COLO668 (cell line): ENCODE data around the gene MALSU1.
"Not testable (repeated sequence)": the region's sequence is repeated elsewhere in the genome, so short reads cannot be mapped to it uniquely, and the experiment has no call there.

Experiments used
- DNase-seq: peaks from one replicate; lab custom pipeline; 2025; ENCODE audit not compliant: unreplicated experiment; lab: John Stamatoyannopoulos, UW

Gene MALSU1

DNA sequence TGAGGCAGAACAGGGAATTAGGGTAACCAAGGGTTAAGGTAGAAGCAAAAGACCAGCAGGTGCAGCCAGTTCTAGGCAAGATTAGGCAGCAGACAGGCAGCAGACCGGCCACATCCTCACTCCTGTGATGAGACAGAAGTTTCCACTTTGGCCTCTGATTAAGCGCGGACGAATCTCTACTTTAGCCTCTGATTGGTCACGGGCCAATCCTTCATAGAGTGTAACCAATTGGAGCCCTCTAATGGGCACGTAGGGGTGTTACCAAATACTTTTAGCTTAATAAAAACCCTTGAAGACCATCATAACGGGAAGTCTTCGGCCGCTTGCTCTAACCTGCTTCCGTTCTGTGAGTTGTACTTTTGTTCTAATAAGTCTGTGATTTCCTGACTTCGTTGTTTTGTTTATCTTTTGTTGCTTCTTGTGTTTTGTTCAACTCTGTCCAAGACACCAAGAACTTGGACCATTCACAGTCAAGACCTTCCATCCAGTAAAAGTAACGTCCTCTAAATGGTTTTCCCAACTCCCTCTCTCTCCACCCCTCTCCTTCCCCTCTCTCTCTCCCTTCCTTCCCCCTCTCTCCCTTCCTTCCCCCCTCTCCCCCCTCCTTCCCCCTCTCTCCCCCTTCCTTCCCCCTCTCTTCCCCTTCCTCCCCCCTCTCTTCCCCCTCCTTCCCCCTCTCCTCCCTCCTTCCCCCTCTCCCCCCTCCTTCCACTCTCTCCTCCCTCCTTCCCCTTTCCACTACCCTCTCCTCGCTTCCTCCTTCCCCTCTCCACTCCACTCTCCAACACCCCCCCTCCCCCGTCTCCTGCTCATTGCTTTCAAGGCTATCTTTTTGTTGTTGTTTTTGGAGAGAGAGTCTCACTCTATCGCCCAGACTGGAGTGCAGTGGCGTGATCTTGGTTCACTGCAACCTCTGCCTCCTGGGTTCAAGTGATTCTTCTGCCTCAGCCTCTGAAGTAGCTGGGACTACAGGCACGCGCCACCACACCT is 13.2 kb upstream of the MALSU1 start:
- no peak for DNase-seq

DNA sequence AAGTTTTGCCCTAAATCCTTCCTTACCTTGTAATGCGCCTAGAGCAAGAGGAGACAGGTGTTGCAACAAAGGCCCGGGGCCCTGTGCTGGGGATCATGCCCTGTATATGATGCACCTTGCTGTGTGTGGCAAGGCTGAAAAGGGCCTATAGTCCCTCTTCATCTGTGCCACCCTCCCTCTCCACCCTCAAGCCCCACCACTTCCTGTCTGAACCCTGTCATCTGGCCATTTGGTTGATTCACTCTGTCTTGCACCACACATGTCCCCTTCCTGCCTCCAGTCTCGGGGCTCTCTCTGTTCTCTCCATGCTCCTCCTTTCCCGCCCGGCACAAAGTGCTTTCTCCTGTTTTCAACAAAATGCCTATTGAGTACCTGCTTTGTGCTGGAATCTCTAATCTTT is 11.5 kb upstream of the MALSU1 start:
- DNase-seq: no peak

DNA sequence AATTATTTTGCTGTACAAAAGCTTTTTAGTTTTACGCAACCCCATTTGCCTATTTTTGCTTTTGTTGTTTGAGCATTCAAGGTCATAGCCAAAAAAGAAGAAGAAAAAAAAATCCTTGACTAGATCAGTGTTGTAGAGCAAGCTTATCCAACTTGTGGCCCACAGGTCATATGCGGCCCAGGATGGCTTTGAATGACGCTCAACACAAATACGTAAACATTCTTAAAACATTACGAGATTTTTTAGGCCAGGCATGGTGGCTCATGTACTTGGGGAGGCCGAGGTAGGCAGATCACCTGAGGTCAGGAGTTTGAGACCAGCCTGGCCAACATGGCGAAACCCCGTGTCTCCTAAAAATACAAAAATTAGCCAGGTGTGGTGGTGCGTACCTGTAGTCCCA is 8.1 kb upstream of the MALSU1 start:
- no peak for DNase-seq

DNA sequence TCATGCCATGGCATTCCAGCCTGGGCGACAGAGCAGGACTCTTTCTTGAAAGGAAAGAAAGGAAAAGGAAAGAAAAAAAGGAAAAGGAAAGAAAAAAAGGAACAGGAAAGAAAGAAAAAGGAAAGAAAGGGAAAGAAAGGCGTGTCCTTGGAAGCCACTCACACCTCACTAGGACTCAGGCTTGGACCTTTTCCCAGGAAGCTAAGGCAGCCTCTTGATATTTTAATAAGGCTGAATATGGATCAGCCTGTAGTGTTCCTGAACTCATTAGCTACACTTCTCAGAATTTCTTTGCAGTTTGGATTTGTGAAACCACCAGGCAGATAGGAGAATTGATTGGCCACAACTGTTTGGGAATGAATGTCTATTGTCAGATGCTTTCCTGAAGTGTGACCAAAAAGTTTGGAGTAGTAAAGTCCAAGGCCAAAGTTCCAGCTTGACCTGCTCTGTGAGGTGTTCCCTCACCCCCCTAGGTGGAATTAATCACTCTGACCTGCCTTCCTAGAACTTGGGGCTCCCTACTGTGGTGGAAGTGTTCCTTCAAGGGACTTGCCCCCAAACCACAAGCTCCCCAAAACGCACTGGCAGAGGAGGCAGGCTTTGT is 7.1 kb upstream of the MALSU1 start:
- DNase-seq: no peak

DNA sequence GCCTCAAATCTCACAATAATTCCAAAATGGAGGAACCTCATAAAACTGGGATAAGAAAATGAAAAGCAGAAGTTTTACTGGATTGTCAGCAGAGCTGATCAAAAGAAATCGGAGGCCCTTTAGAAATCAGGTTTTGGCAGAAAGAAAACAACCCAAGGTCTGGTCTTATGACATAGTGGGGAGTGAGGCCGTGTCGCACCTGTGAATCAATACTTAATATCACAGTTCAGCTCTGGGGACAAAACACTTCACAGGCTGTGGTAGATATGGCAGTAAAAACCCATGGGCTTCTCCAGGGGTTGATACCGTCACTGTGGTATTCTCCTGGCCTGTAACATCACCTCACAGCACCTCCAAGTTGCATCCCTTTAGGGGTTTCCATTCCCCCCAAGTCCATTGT is 6.5 kb upstream of the MALSU1 start:
- DNase-seq: no peak

DNA sequence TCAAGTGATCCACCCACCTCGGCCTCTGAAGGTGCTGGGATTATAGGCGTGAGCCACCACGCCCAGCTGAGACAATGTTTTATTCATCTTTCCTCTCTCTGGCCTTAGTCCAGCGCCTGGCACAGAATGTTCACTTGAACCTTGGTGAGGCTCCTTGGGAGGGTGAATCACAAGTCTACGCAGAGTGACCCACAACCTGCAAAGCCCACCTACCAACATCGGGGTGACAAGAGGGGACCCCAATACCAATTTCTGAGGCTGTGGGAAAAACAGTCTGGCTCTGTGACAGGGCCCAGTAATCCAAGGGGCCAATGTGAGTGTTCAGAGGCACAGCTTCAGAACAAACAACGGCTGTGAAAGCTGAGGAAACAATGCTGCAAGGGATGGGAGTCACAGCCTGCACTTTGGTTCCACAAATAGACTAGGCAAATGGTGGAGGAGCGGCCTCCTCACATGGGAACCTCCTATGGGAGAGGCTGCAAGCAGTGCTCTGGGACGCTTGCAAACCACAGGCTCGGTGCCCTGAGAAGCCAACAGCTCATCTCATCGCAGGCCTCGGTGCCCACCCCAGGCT is 5.6 kb upstream of the MALSU1 start:
- no peak for DNase-seq

DNA sequence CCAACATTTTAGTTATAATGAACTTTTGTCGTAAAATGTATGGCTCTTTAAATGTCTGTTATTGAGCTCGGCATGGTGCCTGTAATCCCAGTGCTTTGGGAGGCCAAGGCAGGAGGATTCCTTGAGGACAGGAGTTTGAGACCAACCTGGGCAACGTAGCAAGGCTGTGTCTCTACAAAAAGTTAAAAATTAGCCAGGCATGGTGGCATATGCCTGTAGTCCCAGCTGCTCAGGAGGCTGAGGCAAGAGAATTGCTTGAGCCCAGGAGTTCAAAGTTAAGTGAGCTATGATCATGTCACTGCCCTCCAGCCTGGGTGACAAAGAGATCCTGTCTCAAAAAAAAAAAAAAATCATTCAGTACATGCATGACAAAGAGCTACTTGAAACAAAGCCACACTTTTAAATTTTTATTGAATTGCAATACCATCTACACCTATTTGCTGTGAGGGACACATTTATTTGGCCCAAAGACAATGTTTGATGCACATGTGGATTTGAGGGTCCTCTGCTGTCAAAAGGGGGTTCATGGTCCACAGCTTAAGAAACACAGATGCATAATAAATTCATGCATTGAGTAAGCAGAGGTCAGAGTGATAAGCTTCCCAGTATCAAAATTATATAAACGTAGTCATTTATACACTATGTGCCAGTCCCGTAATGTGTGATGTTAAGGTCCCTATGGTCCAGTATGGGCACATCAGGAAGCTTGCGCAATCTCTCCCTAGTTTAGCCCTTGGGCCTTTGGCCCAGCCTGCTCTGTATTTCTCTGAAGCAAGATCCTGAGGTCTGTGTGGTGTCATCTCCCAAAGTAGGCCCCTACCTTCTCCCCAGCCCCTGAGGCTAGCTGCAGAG is 4.4 kb upstream of the MALSU1 start:
- no peak for DNase-seq

DNA sequence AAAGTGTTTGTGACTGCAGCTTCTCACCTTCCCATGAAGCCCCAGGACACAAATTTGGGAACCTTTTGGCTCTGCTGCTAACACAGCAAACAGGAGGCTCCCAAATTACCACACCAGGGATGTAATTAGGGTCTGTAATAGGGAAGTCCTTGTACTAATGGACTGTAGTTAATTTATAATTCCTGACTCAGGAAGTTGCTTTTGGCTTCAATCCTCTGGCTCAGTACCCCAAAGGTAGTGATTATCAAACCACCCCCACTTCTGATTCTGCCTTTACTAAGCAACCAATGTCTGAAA is 3.8 kb upstream of the MALSU1 start:
- no peak for DNase-seq

DNA sequence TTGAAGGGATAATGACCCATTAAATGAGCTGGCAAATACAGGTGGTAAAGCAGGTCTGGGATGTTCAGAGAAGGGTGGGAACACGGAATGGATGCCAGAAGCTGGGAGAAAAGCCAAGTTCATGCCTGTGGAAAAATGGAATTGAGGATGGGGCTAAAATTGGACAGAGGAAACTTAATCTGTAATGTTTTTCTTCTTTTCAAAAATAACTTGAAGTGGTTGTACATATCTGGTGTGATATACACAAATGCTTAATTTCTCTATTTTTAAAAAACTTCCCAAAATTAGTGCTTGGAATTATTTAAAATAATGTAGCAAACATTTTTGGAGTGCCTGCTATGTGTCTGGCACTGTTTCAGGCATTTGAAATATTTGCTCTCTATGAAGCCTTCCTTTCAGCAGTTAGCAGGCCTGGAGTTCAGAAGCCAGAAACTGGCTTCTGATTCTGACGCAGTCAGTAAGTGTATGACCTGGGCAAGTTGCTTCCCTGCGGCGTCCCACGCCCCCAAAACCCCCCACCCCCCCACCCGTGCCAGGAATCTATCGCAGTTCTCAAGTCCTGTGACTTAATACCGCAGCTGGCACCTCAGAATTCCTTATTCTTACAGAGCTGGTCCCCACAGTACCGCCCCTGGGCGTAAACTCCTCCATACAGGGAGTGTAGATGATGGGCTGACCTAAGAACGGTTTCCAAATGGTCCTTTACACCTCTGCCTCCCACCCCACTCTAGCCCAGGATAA is 828 bp upstream of the MALSU1 start:
- DNase-seq: no peak

DNA sequence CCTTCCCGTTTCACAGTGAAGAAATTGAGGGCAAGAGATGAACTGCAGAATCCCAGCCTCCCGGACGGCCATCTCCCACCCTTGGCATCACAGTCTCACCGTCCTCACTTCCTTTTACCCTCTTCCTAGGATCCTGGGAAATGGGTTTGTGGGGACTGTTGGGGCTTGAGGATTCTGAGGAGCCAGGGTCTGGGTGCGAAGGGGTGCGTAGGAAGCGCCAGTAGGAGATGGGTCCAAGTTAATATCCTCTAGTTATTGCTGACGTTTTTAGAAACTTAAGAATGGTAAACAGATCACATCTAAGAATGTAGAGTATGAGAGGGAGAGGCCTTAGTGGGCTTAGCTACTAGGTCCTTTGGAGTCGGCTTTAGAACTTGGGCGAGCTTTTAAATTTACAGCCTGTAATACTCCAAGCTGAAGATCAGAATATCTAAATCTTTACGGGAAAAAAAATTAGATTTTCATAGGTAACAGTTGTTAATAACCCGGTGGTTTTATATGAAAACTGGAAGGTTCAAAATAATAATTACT is 696 bp downstream of the MALSU1 start:
- peak; percentile 59 for DNase-seq

DNA sequence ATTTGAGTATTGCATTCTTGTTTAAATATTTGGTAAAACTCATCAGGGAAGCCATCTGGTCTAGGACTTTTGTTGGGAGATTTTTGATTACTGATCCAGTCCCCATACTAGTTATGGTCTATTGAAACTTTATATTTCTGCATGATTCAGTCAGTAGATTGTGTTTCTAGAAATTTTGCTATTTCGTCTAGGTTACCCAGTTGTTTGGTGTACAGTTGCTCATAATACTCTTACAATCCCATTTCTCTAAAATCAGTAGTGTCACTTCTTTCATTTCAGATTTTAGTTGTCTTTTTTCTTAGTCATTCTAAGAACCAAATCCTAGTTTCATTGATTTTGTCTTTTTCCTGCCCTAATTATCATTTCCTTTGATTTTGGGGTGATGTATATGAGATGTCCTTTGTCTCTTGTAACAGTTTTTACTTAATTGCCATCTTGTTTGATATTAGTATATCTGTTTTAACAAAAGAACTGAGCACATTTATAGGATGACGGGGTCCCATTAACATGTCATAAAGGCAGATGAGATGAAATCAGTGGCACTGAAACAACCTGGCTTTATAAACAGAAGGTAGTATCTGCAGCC is 7.9 kb downstream of the MALSU1 start:
- no peak for DNase-seq

DNA sequence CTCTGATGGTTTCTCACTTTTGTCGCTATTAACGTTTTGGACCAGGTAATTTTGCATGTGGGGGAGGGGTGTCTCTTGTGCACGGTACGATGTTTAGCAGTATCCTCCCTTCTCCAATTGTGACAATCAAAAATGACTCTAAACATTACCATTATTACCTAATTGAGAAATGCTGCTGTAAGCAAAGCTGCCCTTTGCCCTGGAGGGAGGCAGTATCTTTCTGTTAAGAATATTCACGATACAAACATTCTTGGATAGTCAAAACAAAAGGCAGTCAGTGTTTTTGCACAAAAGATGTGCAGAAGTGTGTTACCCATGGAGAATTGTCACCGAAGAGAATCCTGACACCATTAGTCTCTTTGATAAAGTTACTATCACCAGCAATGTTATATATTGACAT is 9.6 kb downstream of the MALSU1 start:
- DNase-seq: no peak

DNA sequence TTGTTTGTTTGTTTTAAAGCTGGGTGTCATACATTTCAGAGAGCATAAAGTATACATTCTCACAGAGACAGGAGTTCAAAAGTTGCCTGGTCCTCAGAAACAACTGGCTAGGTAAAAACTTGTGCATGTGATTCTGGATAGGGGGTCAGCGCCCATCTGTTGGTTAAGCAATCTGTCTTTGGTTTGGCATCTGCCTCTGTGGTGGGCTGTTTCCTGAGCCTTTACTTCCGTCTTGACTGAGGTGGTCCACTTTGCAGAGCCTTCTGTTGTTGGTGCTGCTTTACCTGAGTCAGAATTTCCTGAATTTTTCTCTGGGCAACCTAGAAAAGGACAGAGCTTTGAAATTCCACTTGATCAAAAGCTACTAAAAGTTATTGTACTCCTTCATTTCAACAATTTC is 13.0 kb downstream of the MALSU1 start:
- not testable (repeated sequence) for DNase-seq

DNA sequence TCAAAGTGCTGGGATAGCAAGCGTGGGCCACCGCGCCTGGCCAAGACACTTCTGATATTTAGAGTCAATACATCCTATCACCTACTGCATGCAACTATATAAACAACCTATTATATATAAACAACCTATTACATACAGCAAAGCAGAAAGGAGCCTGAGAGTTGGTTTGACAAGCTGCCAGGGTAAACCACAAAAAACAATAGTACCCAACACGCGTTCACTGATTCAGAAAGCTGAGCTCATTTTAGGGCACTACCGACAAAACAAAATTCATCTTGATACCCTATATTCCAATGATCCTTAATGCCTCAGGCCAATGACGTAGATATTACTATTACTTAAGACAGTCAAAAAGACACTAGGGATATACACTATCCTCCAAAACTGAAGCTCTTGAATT is 16.2 kb downstream of the MALSU1 start:
- DNase-seq: no peak

DNA sequence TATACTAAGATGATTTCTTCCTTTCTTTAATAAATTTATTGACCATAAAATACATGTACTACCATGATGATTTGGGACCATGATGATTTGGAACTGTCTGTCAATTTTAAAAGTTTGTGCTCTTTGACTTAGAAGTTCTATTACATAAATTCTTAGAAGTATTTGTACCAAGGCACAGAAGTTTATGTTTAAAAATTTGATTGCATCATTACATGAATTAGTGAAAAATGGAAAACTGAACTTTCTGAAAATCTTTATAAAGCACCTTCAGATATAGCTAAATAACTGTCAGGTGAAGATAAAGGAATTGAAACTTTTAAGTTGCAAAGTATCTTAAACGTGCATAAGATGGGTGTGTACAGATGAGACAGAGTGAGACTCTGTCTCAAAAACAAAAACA is 32.0 kb downstream of the MALSU1 start:
- DNase-seq: no peak

DNA sequence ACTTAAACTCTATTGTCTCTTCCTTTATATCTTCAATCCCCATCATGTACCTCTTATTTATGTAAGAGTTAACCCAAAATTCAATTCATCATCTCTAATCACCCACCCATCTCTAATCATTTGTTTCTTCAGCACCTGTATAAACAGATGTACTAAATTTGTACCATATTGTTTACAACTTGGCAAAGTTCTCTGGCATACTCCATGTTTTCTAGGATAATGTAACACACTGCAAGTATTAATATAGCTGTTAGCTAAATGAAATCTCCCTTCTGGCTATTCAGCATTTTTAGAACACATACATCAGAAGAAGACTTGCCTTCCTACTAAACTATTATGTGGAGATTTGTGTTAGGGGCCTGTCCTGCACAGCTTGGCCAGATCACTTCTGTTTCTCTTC is 33.1 kb downstream of the MALSU1 start:
- no peak for DNase-seq

DNA sequence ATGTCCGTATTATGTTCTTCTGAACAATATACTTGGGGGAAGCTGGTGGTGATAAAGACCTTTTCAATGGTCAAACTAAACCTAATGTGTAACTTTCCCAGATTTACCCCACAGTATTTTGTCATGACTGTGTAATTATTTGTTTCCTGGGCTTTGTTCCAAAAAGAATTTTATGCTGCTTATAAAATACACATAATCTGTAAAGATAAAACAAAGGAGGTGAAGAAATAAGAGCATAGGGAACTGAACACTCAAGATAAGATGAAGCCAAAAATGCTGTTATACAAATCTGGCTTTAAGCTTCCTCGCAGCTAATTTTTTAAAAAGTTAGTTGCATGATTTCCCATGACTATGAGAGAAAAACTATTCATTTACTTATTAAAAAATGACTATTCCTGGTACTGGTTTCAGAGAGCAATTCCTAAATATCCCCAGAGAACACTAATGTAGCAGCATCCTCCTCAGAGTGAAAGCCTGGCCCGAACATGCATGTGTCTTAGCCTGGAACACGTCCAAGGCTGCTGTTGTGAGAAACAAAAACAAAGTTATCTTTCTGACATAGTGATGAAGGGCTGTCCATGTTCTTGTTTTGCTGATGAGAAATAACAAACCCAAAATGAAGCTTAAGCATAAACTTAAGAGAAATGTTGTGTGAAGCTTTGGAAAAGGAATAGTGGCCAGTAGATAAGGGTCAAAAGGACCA is 33.9 kb downstream of the MALSU1 start:
- no peak for DNase-seq

DNA sequence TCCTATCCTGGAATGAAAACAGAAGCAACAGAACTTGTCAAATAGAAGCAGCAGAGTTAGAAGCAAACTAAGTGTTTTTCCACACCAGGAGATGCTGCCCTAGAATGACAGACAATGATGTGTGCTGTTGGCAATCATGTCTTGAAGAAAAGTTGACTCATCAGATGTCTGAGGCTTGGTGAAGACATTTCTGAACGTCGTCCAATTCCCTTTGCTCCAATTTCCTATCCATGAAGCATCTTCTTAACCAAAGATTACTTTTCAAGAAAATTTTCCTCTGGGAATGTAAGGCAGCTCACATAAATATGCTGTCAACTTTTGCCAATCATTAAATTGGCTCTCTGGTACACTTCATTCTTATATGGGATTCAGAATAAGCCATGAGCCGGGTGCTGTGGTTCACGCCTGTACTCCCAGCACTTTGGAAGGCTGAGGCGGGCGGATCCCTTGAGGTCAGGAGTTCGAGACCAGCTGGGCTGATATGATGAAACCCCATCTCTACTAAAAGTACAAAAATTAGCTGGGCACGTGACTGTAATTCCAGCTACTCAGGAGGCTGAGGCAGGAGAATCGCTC is 34.6 kb downstream of the MALSU1 start:
- DNase-seq: no peak

DNA sequence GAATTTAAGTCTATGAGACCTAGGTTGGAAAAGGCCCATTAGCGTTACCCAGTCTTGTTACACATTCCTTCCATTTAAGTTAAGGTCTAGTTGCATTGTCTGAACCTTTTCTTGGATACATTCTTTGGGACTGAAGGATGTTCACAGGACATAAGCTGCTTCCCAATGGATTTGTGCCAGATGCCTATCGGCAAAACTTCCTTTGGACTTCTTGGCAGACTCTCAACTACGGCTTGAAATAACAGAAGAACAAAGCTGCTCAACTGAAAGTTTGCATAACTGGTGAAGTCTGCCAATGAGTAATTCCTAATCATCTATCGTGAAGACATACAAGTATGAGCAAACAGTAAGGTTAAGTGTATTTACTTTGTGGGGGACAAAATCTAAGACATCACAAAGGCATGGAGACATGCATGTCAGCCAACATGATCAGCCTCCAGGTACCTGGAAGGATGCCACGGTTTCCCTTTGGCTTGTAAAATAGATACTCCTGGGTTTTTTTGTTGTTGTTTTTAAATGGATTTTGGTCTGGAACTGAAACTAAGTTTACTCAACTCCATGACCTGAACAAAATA is 35.4 kb downstream of the MALSU1 start:
- DNase-seq: no peak
